ACHN (cell line): ENCODE measurements around the gene ANKS1A.

ENCODE experiments used
- DNase-seq: peaks from one replicate; pipeline ENCODE4 v3.0.0-alpha.2; 2015
- in situ Hi-C: cut with HindIII; loops from 2 replicates; pipeline ENCODE4 v1.10.0; 2017; ENCODE audit warnings: low sequenced_read_pairs, low pct_ligation_motif_present, low pct_unique_long_range_greater_than_20kb

Gene ANKS1A

GRCh38 chr6:35065441-35065800, 176.4 kb downstream of the ANKS1A start:
- in situ Hi-C loops, result no loop called here
- no peak for DNase-seq

- in situ Hi-C loops, result no loop called here
- no peak for DNase-seq
Observed at GRCh38 chr6:35065870-35066269, 176.8 kb downstream of the ANKS1A start.

DNA sequence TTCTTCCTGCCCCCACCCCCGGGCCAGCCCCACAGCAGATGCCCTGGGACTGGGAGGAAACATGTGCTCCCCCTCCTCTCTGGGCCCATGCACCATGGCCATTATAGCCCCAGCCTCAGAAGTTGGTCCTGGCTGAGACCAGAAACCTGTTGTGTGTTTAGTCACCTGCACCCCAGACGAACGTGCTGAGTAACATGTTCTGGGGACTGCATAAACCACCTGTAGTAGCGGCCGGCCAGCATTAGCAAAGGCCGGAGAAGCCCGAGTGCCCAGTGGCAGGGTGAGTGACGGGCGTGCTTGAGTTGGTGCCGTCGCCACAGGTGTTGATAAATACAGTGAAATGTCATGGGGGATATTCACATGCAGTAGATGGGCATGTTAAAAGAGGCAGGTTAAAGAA, 178.2 kb downstream of the ANKS1A start:
- DNase-seq, result no peak
- in situ Hi-C loops, result no loop called here

- no peak for DNase-seq
- in situ Hi-C loops, result no loop called here
Observed at GRCh38 chr6:35068206-35068605, 179.2 kb downstream of the ANKS1A start.

DNA sequence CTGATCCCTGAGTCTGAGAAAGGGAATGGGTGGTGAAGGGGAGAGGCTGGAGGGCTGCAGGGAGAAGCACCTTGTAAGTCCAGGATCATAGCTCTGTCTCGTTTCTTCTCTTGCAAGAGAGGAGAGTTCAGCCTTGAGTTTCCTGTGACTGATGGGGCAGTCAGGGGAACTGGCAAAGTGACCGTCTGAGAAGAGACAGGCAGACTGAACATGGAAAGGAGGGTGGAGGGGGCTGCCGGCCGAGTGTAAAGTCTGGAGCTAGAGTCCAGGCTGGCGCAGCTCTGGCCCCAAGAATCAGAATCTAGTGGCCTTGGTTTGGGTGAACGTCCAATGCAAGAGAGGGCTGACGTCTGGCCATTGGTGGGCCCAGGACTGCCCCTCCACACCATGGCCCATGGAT, 179.6 kb downstream of the ANKS1A start:
- DNase-seq, result no peak
- in situ Hi-C loops, result no loop called here

GRCh38 chr6:35069262-35069661, 180.2 kb downstream of the ANKS1A start:
- DNase-seq, result no peak
- in situ Hi-C loops, result no loop called here

- in situ Hi-C loops, result no loop called here
- no peak for DNase-seq
Observed at GRCh38 chr6:35070111-35070510, 181.1 kb downstream of the ANKS1A start.

DNA sequence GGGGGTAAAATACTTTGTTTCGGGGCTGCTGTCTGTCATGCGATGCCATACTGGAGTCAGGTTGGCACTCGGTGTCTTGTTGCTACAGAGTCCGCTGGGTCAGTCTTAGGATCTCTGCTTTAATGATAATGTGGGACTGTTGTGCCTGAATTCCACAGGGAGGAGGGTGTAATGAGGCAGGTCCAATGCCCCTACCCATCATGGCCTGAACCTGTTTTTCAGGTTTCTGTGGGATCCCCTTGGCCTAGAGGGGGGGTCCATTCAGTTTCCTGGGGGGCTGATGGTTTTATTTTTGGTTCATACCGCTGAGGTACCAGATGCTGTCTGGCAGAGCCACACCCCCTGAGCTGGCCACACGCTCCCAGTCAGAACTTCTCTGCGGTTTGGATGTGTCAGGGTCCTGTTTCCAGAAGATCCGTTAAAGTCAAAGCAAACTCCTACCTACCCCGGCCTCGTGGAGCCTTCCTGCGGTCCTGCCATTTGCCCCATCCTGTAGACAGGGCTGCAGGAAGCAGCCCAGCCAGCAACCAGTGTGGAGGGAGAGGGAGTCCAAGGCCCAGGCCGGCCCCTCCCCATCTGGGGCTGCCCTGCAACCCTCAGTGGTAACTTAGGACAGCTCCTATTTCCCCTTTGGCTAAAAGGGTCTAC, 182.4 kb downstream of the ANKS1A start:
- in situ Hi-C loops, result no loop called here
- no peak for DNase-seq

GRCh38 chr6:35072051-35072697, 183.1 kb downstream of the ANKS1A start:
- in situ Hi-C loops, result no loop called here
- no peak for DNase-seq

DNA sequence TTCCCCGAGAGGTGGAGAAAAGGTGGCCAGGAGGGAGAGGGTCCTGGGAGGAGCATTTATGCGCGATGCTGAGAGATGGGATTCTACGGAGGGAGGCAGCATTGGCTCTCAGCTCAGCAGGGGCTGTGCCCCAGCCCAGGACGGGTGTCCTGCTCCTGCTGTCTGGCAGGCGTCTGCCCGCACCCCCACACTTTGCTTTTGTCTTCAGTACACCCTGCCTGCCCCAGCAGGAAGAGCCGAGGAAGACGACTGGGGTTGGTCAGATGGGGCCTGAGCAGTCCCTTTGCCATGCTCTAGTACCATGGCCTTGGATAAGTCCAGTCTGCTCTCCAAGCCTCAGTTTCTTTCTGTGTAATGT, 183.6 kb downstream of the ANKS1A start:
- no peak for DNase-seq
- in situ Hi-C loops, result no loop called here

GRCh38 chr6:35073211-35073610, 184.2 kb downstream of the ANKS1A start:
- in situ Hi-C loops, result no loop called here
- no peak for DNase-seq

GRCh38 chr6:35073766-35074471, 184.9 kb downstream of the ANKS1A start:
- in situ Hi-C loops, result no loop called here

DNA sequence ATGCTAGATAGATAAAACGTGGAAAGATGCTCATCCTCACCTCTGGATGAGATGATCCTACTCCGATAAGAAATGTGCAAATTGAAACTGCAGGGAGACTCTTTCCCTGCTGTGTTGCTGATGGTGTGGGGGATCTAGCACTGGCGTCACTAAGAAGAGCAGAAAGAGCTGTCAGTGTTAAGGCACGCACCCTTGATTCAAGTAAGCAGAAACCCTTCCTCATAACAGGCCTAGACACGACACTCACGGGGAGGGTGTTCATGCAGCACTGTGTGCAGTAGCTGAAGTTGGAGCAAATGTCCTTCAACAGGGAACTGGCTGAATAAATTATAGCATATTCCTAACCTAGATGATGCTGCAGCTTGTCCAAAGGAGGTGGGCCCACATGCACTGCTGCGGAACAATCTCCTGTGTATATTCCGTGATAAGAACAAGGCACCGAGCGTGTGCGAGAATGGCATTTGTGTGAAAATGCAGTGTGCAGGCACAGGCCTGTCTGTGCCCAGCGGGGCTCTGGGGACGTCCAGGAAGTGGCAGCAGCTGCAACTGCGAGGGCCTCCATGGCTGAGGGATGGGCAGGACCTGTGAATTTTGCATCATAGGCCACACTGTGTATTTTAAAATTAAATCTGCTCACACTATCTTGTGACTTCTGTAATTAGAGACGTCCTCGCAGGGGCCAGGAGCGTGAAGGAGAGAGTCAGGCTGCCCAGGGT, 188.1 kb downstream of the ANKS1A start:
- in situ Hi-C loops, result no loop called here
- no peak for DNase-seq

More at GRCh38 chr6:35073766-35074471, 184.9 kb downstream of the ANKS1A start:
- no peak for DNase-seq

GRCh38 chr6:35077713-35078105, 188.7 kb downstream of the ANKS1A start:
- in situ Hi-C loops, result no loop called here

GRCh38 chr6:35078226-35078850, 189.3 kb downstream of the ANKS1A start:
- in situ Hi-C loops, result no loop called here

More at GRCh38 chr6:35077713-35078105, 188.7 kb downstream of the ANKS1A start:
- no peak for DNase-seq

GRCh38 chr6:35078896-35079295, 189.8 kb downstream of the ANKS1A start:
- in situ Hi-C loops, result no loop called here
- no peak for DNase-seq

More at GRCh38 chr6:35078226-35078850, 189.3 kb downstream of the ANKS1A start:
- DNase-seq, result no peak

DNA sequence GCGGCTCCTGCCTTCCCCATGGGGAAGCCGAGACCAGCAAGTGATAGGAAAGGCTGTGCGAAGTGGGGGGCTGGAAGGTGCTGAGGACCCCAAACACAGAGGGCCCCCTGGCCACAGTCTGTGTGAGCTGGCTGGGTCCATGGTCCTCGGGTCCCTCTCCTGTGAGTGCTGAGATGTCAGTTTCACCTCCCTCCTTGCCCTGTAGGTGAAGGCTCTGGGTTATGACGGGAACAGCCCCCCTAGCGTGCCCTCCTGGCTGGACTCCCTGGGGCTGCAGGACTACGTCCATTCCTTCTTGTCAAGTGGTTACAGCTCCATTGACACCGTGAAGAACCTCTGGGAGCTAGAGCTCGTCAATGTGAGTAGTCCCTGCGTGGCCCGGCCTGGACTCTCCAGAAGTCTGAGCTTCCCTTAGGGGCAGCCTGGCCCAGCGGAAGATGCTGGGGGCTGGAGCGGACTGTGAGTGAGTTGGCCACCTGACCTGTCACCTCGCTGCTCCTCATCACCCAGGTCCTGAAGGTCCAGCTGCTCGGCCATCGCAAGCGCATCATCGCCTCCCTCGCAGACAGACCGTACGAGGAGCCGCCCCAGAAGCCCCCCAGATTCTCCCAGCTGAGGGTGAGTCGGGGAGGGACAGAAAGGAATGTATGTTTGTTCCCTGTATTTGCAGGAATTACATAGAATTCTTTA, 190.4 kb downstream of the ANKS1A start:
- in situ Hi-C loops, result no loop called here

DNA sequence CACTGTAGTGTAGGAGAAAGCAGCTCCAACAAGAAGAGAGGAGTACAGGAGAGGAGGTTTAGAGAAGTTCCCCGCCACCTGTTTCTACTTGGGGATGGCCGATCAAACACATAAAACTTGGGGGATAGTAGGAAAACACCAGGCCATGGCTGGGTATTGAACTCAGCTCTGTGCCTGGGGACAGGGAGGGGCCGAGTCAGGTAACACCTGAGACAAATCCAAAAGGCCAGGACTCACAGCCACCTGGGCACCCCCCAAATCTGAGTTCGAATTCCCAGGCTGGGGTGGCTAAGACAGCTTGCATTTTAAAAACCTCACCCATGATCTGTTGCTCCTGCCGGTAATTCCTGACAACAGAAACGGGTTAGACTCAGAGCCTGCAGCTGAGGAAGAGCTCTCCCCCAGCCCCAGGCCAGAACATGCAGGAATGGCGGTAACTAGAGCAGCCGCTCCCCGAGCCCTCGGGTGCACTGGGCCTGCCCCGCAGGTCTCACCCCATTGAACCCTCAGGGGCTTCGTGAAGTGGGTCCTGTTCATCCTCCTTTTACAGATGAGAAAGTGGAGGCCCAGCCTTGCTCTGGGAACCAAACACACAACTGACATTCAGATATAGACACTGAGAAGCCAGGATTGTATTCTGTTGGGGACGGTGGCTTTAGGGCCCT, 191.1 kb downstream of the ANKS1A start:
- in situ Hi-C loops, result no loop called here
- no peak for DNase-seq

More for the DNA sequence above, 190.4 kb downstream of the ANKS1A start:
- no peak for DNase-seq
